Measurements from ENCODE around the gene BCR. TPM values are rescaled to one million over a fixed set of nuclear protein-coding genes. Genes with fewer than 3 reads are reported as not detected.

The BCR gene
- total and polyA plus RNA-seq, 7 donors: 2.7 to 7.7 (median 6.5) TPM

GRCh38 chr22:23144432-23144831 lies 35.9 kb upstream of the BCR start:
- WGBS, 3 donors: 93 to 98% (median 95%) methylated on average over 4 of the region's 4 CpGs
- intact Hi-C loops (cut with DNase I): no loop called here
- Histone ChIP-seq H3K36me3 (ENCODE audit: insufficient read depth in 1 of 2, low read depth in 1 of 2) (no peaks in the 10 kb centered on the region), H3K27ac (no peak overlapping the region), H3K27me3 (ENCODE audit: insufficient read depth in 3 of 3, low read length in 2 of 3) (peaks cover 0 to 33% (median 0%) of the 10 kb centered on the region in 3 donors), H3K9me3 (no peaks in the 10 kb centered on the region), H3K4me3 (no peak overlapping the region), H3K4me1 (peaks cover 9% of the 10 kb centered on the region)
- DNase-seq (no peak), ATAC-seq (no peak)
- TF ChIP-seq CTCF (IDR thresholded peaks at IDR 0.05): no peak

- H3K9me3 ChIP-seq: no peaks in the 10 kb centered on the region
- peak within 1 kb of the TSS; percentile 23 for H3K27ac ChIP-seq
- H3K4me1 ChIP-seq: peaks cover 9% of the 10 kb centered on the region
- DNase-seq (peak; percentile 94 to 96), ATAC-seq (peak; percentile 50 to 76 (median 66))
- no peaks in the 10 kb centered on the region for H3K36me3 ChIP-seq (ENCODE audit: insufficient read depth in 1 of 2, low read depth in 1 of 2)
- peak within 1 kb of the TSS; percentile 57 for H3K4me3 ChIP-seq
- TF ChIP-seq CTCF (IDR thresholded peaks at IDR 0.05): no peak
- 8 to 9% (median 9%) methylated on average over 59 to 62 of the region's 62 CpGs for WGBS, 3 donors
- intact Hi-C loops (cut with DNase I): no loop called here
- H3K27me3 ChIP-seq (ENCODE audit: insufficient read depth in 3 of 3, low read length in 2 of 3): peaks cover 0 to 33% (median 0%) of the 10 kb centered on the region in 3 donors
Observed at GRCh38 chr22:23144932-23145877, 35.1 kb upstream of the BCR start, which contains the start of gene RAB36. Gene RAB36 (plus strand): TSS chr22:23145477. CDS start chr22:23146617, 1,140 bp downstream.

- Histone ChIP-seq H3K36me3 (ENCODE audit: insufficient read depth in 1 of 2, low read depth in 1 of 2) (no peaks in the 10 kb centered on the region), H3K4me3 (peak overlapping the region; percentile 57), H3K27me3 (ENCODE audit: insufficient read depth in 3 of 3, low read length in 2 of 3) (peaks cover 0 to 33% (median 0%) of the 10 kb centered on the region in 3 donors), H3K9me3 (no peaks in the 10 kb centered on the region), H3K27ac (peak overlapping the region; percentile 23), H3K4me1 (peaks cover 9% of the 10 kb centered on the region)
- ATAC-seq: no peak
- intact Hi-C loops (cut with DNase I): no loop called here
- no peak for DNase-seq
- TF ChIP-seq CTCF (IDR thresholded peaks at IDR 0.05): no peak
- WGBS, 3 donors: 91 to 98% (median 92%) methylated on average over 2 of the region's 2 CpGs
Observed at GRCh38 chr22:23145878-23146470, 34.3 kb upstream of the BCR start.

- no peak overlapping the region for H3K27ac ChIP-seq
Observed at GRCh38 chr22:23146478-23147205, 33.7 kb upstream of the BCR start.

More at GRCh38 chr22:23146478-23147205, 33.7 kb upstream of the BCR start:
- intact Hi-C loops (cut with DNase I): no loop called here
- H3K27me3 ChIP-seq (ENCODE audit: insufficient read depth in 3 of 3, low read length in 2 of 3): peaks cover 0 to 33% (median 0%) of the 10 kb centered on the region in 3 donors
- no peak for TF ChIP-seq CTCF (IDR thresholded peaks at IDR 0.05)
- ATAC-seq (no peak), DNase-seq (no peak)
- 81 to 88% (median 81%) methylated on average over 8 of the region's 8 CpGs for WGBS, 3 donors
- H3K36me3 ChIP-seq (ENCODE audit: insufficient read depth in 1 of 2, low read depth in 1 of 2): no peaks in the 10 kb centered on the region
- peaks cover 9% of the 10 kb centered on the region for H3K4me1 ChIP-seq
- H3K4me3 ChIP-seq: no peak overlapping the region
- H3K9me3 ChIP-seq: no peaks in the 10 kb centered on the region
